NCI-H2171 (cell line): ENCODE measurements around the gene LCLAT1.

Experiments
- DNase-seq: peaks from one replicate; lab custom pipeline; 2025; lab: John Stamatoyannopoulos, UW

Gene LCLAT1

DNA sequence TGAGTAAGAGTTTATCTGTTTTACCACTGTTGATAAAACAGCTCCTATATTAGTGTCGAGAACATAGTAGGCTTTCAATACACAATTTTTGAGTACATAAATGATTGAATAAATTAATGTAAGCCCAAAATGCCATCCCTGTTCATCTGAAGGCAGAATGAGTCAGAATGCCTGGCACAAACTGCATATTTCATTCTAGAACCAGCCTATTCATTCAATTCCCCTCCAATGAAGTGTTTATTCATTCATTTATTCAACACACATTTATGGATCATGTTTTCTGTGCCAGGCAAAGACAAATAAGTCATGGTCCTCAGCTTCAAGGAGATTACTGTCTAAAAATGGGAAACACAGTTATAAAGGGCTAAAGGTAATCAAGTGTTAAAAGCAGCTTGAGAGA lies 22.8 kb upstream of the LCLAT1 start:
- no peak for DNase-seq

DNA sequence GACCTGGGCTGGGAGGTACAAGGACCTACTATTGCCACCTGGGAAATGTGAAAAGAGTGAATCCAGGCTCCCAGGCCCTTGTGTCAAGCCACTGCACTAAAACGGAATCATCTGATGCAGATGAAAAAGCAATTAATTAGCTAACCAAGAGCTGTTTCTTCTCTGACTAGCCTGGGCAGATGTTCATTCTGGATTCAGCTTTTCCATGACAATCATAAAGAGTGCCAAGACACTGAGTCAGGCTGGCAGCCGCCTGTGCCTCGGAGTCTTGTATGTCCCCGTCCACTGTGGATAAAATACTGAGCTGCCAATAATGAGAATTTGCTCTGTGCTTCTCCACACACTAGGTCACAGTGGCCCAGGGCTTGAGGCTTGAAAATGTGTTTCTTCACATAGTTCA lies 21.7 kb upstream of the LCLAT1 start:
- DNase-seq = no peak

DNA sequence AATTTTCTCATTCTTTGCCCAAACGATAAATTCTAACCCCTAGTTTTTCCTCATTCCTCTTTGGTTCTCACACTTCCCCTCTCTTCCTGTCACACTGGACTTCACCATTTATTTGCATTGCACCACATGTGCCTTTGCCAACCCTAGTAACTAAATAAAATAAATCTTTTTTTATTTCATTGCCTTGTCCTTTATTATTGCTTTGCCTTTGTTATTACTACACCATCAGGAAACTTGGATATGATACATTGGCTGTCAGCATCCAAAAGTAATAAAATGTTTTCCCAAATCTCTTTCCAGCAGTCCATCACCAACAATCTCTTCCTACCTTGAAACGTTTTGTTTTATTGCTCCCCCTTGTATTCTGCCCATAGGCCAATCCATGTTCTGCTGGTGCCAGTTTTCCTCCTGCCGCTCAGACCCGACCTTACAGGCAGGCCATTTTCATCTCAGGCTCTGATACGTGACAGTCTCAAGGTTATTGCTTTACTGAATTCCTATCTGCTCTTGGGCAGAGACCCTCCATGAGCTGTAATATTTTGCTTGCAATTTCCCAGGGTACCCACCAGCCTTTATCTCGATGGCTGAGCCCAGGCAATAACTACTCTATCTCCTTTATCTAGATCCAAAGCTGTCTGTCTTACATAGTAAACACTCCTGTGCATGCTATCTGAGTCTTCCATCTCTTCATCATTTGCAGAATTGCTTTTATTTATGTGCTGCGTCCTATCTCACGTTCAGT lies 19.3 kb upstream of the LCLAT1 start:
- DNase-seq = no peak

DNA sequence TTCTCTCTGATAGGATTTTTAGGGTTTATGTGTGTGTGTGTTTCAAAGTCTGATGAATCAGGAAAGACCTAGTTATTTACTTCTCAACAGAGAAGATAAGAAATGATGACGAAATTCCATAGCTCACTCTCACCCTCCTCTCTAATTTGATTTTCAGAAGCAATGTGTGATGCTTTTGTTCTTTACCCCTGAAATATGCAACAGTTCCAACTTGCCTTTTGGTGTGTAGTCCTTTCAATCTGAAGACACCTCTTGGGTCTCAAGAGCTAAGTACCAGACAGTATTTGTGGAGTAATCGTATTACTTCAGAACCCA lies 18.7 kb upstream of the LCLAT1 start:
- DNase-seq = no peak

DNA sequence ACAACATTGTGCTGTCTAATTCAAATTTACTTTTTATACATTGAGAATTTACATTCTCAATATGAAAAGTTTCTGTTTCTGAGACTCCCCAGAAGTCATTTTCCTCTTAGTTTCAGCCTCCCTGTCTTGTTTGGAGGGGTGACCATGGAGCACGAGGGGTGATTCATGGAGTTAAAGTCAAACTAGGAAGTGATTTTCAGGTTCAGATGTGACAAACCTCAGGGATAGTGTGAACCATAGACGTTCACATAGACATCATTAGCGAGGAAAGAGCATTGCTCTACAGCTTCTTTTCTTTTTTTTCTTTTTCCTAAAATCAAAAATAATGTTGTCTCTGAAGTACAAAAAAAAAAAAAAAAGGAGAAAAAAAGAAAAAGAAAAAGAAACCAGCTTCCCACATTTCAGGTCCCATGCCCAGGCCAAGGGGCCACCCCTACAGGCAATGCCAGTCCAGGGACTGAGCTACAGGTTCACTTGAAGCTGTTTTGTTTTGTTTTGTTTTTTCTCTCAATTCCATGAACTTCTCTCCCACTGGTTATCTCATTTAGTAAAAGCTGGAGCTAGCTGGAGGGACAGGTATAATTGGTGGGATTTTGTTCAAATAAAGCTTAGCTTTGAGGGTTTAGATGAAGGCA lies 18.1 kb upstream of the LCLAT1 start:
- no peak for DNase-seq

DNA sequence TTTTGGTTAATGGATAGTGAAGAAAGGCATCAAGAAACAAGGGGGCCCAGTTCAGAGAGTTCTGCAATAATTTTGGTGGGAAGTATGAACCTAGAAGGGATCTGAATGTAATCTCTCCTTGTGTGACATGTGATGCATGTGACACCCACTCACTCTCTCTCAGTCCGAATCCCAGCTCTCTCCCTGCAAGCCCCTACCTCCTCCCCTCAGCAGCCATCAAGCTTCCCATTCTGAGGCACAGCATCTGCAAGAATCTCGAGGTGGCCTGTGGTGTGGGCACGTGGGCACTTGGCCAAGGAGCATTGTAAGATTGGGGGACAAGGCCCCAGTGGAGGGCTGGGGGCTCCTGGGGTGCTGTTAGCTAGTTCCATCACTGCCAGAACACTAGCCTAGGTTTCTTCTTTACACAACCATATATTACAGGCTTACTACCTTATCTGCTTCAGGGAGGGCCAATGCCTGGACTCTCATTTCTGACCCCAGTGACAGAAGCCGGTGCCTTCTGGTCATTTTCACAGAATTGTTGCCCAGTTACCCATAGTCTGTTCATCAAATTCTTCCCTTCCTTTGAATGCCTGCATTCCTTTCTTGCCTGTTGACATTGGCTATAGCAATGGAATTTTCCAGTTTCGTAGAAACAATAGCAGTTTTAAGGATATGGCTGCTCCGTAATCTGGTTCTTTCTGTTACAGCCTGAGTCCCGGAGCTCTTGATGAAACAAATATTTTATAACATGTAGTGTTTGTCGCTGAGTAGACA lies 13.3 kb upstream of the LCLAT1 start:
- no peak for DNase-seq

DNA sequence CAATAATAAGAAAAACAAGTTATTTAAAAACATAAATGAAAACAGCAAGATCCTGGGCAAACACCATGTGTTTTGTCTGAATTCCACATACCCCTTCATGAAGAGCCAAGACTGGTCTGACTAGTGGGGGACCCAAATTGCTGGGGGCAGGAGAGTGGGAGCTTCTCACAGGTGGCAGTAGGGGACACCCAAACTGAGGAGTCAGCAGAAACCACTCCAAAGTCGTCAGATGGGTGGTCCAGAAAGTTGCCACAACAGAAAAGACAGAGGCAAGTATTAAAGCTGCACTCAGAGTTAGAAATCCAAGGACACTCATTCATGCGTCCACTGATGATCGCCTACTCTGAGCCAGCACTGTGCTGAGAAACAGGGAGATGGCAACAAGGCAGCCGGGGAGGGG lies 12.3 kb upstream of the LCLAT1 start:
- no peak for DNase-seq

DNA sequence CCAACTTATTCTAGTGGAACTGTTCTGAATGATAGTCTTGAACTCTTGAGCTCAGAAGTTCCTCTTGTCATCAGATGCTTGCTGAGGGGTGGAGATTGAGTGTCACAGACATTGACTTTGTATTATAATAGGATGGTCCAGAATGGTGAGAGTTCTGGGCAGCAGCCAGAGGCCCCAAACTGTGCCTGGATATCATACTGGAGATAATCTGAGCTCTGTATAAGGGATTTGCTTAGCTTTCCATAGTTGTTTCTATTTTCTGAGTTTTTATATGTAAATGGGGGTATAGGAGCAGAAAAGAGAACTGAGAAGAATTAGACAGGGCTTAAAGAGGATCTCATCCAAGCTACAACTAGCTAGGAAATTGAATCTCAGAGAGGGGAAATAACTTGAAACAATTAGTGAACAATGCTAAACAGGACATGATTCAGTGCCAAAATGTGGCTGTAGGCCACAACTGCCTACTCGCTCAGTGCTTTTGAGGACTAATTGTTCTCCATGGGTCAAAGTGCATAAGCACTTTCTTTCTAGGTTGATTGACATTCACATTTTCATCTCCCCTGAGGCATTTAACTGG lies 10.1 kb upstream of the LCLAT1 start:
- DNase-seq = no peak

DNA sequence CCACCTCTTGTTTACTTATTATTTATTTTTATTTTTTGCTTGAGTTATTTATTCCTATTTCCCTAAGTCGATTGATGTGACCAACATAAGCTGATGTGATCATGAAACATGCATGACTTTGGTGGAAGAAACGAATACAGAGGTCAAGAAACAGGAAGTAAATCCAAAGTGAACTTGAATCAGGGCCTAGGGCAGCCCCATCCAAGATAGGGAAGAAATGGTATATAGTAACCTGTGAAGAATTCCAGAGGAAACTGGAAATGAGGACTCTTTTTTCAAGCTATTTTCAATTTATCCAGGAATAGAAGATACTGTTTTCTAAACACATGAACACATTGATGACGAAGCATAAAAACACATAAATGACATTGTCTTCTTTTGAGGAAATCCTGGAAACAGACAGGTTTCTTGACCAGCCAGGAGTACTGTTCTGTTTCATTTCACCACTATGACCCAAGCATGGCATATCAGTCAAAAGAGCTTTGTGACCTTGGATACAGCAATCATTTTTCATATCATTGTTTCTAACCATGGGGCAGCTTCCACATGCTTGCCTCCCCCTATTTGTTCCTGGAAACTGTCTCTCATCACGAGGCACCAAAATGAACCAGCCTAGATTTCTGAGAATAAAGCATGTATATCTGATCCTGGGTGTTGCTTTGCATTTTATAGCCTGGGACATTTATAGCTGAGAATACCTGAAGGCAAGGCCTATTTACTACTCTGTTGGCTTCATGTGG lies 9.1 kb upstream of the LCLAT1 start:
- no peak for DNase-seq

DNA sequence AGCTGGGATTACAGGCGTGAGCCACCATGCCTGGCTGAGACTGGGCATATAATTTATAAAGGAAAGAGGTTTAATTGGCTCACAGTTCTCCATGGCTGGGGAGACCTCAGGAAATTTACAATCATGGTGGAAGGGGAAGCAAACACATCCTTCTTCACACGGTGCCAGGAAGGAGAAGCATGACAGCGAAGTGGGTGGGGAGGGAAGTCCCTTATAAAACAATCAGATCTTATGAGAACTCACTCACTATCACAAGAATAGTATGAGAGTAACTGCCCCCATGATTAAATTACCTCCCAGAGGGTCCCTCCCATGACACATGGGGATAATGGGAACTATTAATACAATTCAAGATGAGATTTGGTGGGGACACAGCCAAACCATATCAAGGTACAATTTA lies 7.8 kb upstream of the LCLAT1 start:
- DNase-seq = no peak

DNA sequence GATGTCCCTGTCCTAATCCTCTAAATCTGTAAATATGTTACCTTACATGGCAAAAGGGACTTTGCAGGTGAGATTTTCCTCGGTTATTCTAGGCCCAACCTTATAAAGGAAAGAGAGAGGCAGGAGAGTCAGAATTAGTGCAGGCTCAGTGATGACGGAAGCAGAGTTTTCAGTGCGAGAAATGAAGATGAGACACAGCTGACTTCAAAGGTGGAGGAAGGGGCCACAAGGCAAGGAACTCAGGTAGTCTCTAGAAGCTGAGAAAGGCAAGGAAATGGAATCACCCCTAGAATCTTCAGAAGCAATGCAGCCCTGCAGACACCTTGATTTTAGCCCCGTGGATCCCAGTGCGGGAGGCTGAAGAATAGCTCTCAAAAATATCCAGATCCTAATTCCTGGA lies 7.2 kb upstream of the LCLAT1 start:
- DNase-seq = no peak

DNA sequence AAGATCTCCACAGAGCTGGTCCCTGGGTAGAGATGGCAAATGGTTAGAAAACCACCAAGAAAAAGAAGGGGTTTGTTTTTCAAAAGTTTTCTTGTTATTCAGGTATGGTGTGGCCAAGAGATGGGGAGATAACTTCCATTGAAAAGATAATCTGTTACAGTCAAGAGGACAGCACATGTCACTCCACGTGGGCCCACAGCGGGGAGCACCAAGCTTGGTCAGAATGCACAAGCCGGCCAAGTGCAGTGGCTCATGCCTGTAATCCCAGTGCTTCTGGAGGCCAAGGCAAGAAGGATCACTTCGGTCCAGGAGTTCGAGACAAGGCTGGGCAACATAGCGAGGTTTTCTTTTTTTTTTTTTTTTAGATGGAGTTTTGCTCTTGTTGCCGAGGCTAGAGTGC lies 6.0 kb upstream of the LCLAT1 start:
- DNase-seq = no peak

DNA sequence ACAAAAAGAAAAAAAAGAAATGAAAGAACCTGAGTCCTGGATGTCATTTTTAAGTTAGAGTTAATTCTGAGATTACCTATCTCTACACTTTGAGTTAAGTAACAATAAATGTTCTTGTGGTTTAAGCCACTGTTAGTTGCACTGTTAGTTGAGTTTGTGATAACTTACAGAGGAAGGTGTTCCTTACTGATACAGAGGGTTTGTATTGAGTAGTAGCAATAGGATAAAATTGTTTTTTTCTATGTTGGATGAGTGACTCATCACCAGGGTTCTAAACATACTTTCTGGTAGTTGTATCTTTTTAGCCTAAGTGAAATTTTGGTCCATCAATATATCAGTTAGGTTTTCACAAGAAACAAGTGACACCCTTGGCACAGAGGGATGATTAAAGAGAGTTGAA lies 4.0 kb upstream of the LCLAT1 start:
- DNase-seq = no peak

DNA sequence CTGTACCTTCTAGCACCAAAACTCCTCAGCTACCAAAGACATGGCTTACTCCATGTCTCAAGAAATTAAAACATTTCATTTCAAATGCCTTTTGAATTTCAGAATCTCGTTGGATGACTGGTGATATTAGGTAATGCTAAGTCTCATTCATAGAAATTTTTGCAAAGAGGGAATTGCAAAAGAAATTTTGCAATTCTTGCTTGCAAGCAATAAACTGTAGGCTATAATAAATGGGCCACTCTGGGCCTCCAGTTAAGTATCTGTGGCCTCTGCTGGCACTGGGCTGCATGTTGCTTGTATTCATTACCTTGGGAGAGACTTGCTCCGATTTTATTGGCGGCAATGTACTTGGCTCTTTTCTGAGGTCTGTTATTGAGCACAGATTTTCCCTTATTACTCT lies 2.8 kb upstream of the LCLAT1 start:
- DNase-seq = no peak

DNA sequence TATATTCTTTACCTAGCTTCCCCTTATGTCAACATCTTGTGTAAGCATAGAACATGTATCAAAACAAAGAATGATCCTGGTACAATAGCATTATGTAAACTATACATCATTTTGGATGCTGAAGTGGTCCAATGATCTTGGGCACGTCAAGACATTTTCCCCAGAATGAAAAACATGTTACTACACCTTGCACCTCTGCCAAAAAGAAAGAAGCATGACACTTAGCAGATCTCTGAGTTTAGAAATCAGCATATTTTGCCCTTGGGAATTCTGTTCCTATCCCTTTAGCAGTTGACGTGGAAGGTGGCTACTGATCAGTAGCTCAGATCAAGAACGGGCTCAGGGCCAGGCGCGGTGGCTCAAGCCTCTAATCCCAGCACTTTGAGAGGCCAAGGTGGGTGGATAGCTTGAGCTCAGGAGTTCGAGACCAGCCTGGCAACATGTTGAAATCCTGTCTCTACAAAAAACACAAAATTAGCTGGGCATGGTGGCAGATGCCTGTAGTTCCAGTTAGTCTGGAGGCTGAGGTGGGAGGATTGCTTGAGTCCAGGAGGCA lies 1.7 kb upstream of the LCLAT1 start:
- no peak for DNase-seq

DNA sequence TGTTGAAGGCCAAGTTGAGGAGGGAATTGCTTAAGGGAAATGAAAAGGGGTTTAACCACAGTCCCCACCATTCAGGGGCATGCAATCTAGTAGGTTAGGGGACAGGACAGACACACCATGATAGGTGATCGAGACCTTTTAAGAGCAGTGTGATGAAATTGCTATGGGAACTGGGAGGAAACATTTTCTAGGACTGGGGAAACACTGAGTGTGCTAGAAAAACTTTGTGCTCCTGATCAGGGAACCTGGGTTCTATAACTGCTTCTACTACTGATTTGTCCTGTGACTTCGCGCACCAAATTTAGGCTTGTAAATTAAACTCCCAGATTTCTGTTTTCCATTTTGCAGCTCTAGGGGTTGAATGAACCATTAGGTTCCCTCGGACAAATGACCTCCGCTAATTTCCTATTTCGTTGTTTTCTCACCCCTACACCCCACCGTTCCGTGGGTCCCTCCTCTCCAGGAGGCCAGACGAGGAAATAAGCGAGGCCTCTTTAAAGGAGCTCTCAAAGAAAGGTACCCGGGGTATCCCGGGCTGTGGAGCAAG lies 371 bp upstream of the LCLAT1 start:
- DNase-seq = no peak

DNA sequence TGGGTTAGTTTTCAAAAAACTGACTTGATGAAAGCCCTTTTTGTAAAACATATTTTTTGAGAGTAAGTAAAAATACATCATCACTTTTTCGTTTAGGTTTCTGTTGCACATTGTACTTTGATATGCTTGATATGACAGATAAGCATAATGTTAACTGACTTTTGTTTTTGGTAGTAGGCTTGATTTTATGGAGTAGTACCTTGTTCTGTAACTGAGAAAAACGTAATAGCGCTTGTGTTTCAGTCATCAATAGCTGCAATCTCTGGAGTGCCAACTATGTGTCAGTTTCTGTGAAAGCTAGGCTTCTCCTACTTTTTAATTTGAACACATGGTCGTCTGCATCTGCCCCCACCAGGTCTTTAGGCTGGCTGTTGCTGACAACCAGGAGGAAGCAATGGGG lies 1.3 kb downstream of the LCLAT1 start:
- DNase-seq = no peak

DNA sequence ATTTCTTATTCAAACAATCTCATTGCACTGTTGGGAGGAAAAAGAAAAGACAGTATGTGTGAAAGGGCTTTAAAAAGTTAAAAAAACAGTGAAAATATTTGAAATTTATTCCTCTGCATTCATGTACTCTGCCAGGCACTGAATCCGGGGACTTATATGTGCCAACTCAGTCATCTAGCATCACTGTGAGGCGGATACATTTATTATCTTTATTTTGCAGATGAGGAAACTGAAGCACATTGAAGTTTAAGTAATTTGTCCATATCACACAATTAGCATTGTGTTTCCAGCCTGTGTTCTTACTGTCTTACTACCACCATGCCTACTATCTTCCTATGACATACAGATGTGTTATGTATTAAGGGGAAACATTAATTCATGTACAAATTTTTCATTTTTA lies 1.8 kb downstream of the LCLAT1 start:
- DNase-seq = no peak

DNA sequence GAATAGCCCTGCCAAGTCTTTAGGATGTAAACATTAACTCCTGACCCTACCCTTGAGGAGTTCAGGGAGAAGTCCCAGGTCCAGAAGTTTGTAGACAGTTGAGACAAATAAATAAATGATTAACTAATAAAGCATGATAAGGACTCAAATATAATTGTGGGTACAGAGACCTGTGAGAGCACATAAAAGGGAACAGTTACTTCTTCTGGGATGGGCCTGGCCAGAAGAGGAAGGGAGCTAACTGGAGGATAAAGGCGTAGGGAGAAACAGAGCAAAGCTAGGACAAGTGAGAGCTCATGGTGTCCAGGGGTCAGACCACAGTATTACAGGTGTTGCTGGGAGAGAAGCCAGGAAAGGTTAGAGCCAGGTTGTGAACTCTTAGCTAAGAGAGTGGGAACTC lies 3.0 kb downstream of the LCLAT1 start:
- DNase-seq = no peak

DNA sequence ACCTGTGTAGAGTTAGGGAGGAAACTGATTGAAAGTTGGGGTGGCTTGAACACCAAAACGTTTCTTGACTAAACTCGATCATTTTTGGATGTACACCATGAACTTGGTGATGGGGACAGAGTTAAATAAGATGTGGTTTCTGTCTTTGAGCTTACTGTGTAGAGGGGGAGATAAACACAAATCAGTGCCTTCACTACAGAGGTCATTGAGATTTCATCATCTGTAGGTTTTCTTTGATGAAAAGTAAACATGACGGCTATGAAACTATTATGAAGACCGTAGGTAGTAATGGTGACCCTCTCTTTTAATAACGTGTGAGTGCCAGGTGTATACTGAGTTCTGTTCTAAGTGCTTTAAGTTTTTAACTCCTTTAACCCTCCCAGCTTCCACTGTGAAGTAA lies 6.5 kb downstream of the LCLAT1 start:
- DNase-seq = no peak

DNA sequence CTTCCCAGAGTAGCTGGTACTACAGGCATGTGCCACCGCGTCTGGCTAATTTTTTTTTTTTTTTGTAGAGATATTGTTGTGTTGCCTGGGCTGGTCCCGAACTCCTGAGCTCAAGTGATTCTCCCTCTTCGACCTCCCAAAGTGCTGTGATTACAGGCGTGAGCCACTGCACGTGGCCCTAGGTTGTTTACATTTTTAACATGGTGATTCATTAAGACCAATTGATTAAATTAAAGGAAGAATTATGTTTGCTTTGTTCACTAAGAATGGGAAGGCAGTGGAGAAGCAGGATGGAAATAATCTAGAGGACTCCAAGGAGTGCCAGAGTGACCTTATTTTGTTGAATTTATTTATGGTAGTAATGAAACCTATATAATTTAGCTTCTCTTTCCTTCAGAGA lies 7.5 kb downstream of the LCLAT1 start:
- no peak for DNase-seq
